Stomach (tissue), 9 donors: ENCODE data around the gene SMCO4. TPM values are rescaled to one million over a fixed set of nuclear protein-coding genes. Genes with fewer than 3 reads are reported as not detected.

Experiments
- DNase-seq, 2 donors: peaks; one replicate each; pipeline versions ENCODE4 v3.0.0 to v3.0.0-alpha.2; 2013 to 2019
- H3K27ac ChIP-seq, 5 donors: fragments of 200-600 bp in 4 of 5; sonication (generic) in 4 of 5; one replicate each; pipeline ENCODE4 v1.5.1; 2013 to 2019; ENCODE audit warnings: mild to moderate bottlenecking in 1 of 5, moderate library complexity in 1 of 5
- H3K27me3 ChIP-seq, 3 donors: fragments of 200-600 bp; sonication (generic); one replicate each; pipeline ENCODE4 v1.5.1; 2017 to 2019; ENCODE audit warnings: mixed run types in 1 of 3
- H3K36me3 ChIP-seq, 4 donors: fragments of 200-600 bp; sonication (generic); 1 replicate in 3 of 4; 2 replicates in 1 of 4; pipeline ENCODE4 v1.5.1; 2016 to 2019
- H3K4me1 ChIP-seq, 4 donors: fragments of 200-600 bp; sonication (generic); one replicate each; pipeline ENCODE4 v1.5.1; 2016 to 2019
- H3K4me3 ChIP-seq, 4 donors: fragments of 200-600 bp; sonication (generic) in 3 of 4; one replicate each; pipeline ENCODE4 v1.5.1; 2016 to 2019; ENCODE audit warnings: mild to moderate bottlenecking in 1 of 4
- H3K9me3 ChIP-seq, 4 donors: fragments of 200-600 bp; sonication (generic); one replicate each; pipeline ENCODE4 v1.5.1; 2016 to 2019
- EP300 ChIP-seq: sonication (generic); formaldehyde crosslinking; IDR thresholded peaks from one replicate; pipeline ENCODE4 v1.6.1; 2017; ENCODE audit warnings: antibody characterized with exemption
- POLR2A ChIP-seq, 4 donors: fragments of 450-650 bp; IDR thresholded peaks; one replicate each; pipeline ENCODE4 v1.6.1; 2016; ENCODE audit warnings: antibody characterized with exemption in 4 of 4, control low read depth in 2 of 4, mild to moderate bottlenecking in 1 of 4, moderate library complexity in 1 of 4
- POLR2AphosphoS5 ChIP-seq, 3 donors: sonication (generic); formaldehyde crosslinking; IDR thresholded peaks; one replicate each; pipeline ENCODE4 v1.6.1; 2016; ENCODE audit warnings: antibody characterized with exemption in 3 of 3
- WGBS, 5 donors: extraction: QIAGEN DNeasy Blood & Tissue Kit in 3 of 5; methylation state at CpG; one replicate each; pipeline versions ENCODE4 v1.1.5 to v1.1.7; 2013 to 2018; 5-methylcytosine and 5-hydroxymethylcytosine counted together
- intact Hi-C: fragments of 100-400 bp; cut with DNase I; formaldehyde crosslinking; loops from one replicate; pipeline ENCODE4 v1.15.1; 2023; ENCODE audit warnings: low total_unique reads
- polyA plus RNA-seq, 3 donors: library from polyadenylated mRNA; stranded (reverse); fragments of 200-250 nt; gene quantifications; one replicate each; pipeline ENCODE4 v1.2.3, GENCODE V29; 2013
- total RNA-seq, 5 donors: library from RNA; depleted of rRNA; stranded (reverse); fragments of >200 nt; gene quantifications; one replicate each; pipeline versions ENCODE4 v1.1.0 to v1.2.3, GENCODE V29; 2014 to 2016
- TF ChIP-seq, protein P1 (sequence below), 7 experiments: fragments of 450-650 bp in 4 of 7; fragments of 200-600 bp in 3 of 7; sonication (generic) in 3 of 7; IDR thresholded peaks; one replicate each; pipeline ENCODE4 v1.5.1; 2016 to 2019; ENCODE audit warnings: antibody characterized with exemption in 7 of 7, control low read depth in 2 of 7, mild to moderate bottlenecking in 1 of 7
- donor health status: healthy with polysubstance abuse.
- donor health status: Bipolar disorder and iron deficiency.
- donor health status: healthy.

Gene SMCO4
- total and polyA plus RNA-seq, 8 donors = 2.9 to 306 (median 25.1) TPM; not detected in 1

DNA sequence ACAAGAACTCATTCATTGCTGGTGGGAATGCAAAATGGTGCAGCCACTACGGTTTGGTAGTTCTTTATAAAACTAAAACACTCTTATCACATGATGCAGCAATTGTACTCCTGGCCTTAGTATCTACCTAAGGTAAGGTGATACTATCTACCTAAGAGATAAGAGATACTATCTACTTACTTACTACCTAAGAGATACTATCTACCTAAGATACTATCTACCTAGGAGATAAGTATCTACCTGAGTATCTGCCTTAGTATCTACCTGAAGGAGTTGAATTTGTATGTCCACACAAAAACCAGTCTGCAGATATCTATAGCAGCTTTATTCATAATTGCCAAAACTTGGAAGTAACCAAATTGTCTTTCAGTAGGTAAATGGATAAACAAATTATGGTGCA is 29.0 kb upstream of the SMCO4 start:
- Histone ChIP-seq H3K27me3 (no peaks in the 10 kb centered on the region), H3K4me3 (no peak overlapping the region), H3K9me3 (no peaks in the 10 kb centered on the region), H3K27ac (no peak overlapping the region), H3K36me3 (no peaks in the 10 kb centered on the region), H3K4me1 (peaks cover 11 to 36% (median 20%) of the 10 kb centered on the region in 4 donors)
- intact Hi-C loops = no loop called here
- 79 to 88% (median 81%) methylated on average over 1 of the region's 1 CpG for WGBS, 5 donors
- no peak for TF ChIP-seq POLR2AphosphoS5 (IDR thresholded peaks at IDR 0.05)
- TF ChIP-seq POLR2A (IDR thresholded peaks at IDR 0.05) = no peak
- no peak for TF ChIP-seq EP300
- TF ChIP-seq, protein P1, sequence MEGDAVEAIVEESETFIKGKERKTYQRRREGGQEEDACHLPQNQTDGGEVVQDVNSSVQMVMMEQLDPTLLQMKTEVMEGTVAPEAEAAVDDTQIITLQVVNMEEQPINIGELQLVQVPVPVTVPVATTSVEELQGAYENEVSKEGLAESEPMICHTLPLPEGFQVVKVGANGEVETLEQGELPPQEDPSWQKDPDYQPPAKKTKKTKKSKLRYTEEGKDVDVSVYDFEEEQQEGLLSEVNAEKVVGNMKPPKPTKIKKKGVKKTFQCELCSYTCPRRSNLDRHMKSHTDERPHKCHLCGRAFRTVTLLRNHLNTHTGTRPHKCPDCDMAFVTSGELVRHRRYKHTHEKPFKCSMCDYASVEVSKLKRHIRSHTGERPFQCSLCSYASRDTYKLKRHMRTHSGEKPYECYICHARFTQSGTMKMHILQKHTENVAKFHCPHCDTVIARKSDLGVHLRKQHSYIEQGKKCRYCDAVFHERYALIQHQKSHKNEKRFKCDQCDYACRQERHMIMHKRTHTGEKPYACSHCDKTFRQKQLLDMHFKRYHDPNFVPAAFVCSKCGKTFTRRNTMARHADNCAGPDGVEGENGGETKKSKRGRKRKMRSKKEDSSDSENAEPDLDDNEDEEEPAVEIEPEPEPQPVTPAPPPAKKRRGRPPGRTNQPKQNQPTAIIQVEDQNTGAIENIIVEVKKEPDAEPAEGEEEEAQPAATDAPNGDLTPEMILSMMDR (IDR thresholded peaks at IDR 0.05) = no peak
- no peak for DNase-seq

DNA sequence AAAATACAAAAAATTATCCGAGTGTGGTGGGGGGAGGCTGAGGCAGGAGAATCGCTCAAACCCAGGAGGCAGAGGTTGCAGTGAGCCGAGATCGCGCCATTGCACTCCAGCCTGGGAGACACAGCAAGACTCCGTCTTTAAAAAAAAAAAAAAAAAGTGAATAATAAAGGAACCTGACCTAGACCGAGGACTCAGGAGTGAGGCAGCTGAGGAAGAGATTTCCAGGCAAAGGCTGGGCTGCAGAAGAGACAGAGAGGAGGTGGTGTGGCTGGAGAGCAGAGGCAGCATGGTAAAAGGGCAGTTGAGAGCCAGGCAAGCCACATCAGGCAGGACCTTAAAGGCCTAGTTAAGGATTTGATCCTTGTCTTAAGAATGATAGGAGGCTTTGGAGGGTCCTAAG is 28.4 kb upstream of the SMCO4 start:
- 87 to 96% (median 93%) methylated on average over 7 of the region's 7 CpGs for WGBS, 5 donors
- intact Hi-C loops = no loop called here

DNA sequence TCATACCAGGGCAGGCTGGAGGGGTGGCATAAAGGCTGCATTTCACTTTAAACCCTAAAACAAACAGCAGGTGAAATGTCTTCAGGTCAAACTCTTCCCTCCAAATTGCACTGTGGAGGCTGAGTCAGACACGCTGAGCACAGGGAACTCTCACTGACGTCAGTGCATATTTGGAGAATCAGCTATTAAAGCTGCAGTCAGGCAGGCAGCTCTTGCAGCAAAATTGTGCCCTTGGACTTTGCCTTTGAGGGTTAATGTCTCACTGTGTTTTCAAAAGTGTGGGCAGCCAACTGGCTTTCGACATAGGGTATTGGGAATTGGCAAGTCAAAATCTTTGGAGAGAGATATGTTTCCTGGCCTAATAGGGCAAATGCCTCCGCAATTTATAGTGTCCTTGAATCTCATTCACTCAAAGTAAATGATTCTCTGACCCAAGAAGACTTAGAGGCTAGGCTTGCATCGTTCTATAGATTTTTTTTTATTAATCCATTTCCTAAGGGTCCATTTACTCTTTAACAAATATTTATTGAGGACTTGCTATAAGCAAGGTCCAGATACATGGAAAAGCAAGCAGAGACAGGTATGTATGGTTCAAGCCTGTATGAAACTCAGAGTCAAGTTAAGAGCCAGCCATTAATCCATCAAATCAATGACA is 27.7 kb upstream of the SMCO4 start:
- H3K27me3 ChIP-seq = no peaks in the 10 kb centered on the region
- DNase-seq = peak in 1 of 2 donors; percentile 76
- TF ChIP-seq POLR2A (IDR thresholded peaks at IDR 0.05) (no peak), EP300 (no peak), POLR2AphosphoS5 (IDR thresholded peaks at IDR 0.05) (peak in 1 of 3 donors; percentile 46)
- TF ChIP-seq, protein P1 (IDR thresholded peaks at IDR 0.05) = no peak
- H3K9me3 ChIP-seq = no peaks in the 10 kb centered on the region
- H3K36me3 ChIP-seq = no peaks in the 10 kb centered on the region
- no peak overlapping the region for H3K4me3 ChIP-seq
- peak overlapping the region in 2 of 5 donors; percentile 28 to 29 for H3K27ac ChIP-seq
- peaks cover 11 to 42% (median 25%) of the 10 kb centered on the region in 4 donors for H3K4me1 ChIP-seq
- 24 to 38% (median 31%) methylated on average over 5 of the region's 5 CpGs for WGBS, 5 donors
- intact Hi-C loops = no loop called here

More for the DNA sequence above, 28.4 kb upstream of the SMCO4 start:
- H3K4me1 ChIP-seq = peaks cover 11 to 41% (median 24%) of the 10 kb centered on the region in 4 donors
- TF ChIP-seq EP300 (no peak), POLR2AphosphoS5 (IDR thresholded peaks at IDR 0.05) (no peak), POLR2A (IDR thresholded peaks at IDR 0.05) (no peak)
- TF ChIP-seq, protein P1 (IDR thresholded peaks at IDR 0.05) = no peak
- H3K36me3 ChIP-seq = no peaks in the 10 kb centered on the region
- no peaks in the 10 kb centered on the region for H3K27me3 ChIP-seq
- H3K4me3 ChIP-seq = no peak overlapping the region
- H3K27ac ChIP-seq = no peak overlapping the region
- H3K9me3 ChIP-seq = no peaks in the 10 kb centered on the region
- DNase-seq = no peak

DNA sequence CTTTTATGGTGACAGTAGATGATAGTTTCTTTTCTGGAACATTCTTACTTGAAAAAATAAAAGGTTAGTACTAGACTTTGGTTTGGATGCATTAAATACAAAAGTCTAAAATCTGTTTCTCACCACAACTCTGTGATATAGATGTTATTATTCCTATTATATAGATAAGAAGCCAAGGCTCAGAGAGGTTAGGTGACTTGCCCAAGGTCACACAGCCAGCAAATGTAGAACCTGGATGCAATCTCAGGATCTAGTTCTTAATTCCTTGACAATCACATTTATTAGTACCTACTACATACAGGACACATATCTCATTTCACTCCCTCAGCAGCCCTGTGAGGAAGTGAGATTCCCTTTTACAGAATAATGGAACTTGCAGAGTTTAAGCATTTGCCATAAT is 26.3 kb upstream of the SMCO4 start:
- H3K4me1 ChIP-seq = peaks cover 11 to 42% (median 25%) of the 10 kb centered on the region in 4 donors
- H3K27me3 ChIP-seq = no peaks in the 10 kb centered on the region
- H3K36me3 ChIP-seq = no peaks in the 10 kb centered on the region
- TF ChIP-seq POLR2AphosphoS5 (IDR thresholded peaks at IDR 0.05) (no peak), POLR2A (IDR thresholded peaks at IDR 0.05) (no peak), EP300 (no peak)
- TF ChIP-seq, protein P1 (IDR thresholded peaks at IDR 0.05) = no peak
- no peak for DNase-seq
- H3K4me3 ChIP-seq = no peak overlapping the region
- intact Hi-C loops = no loop called here
- H3K27ac ChIP-seq = no peak overlapping the region
- no peaks in the 10 kb centered on the region for H3K9me3 ChIP-seq
